Muscle of leg (tissue), 9 donors: ENCODE measurements around the gene NDUFAF2. TPM values are rescaled to one million over a fixed set of nuclear protein-coding genes. Genes with fewer than 3 reads are reported as not detected.

ENCODE experiments used
- polyA plus RNA-seq, 8 donors: library from polyadenylated mRNA; unstranded; fragments of 120-200 nt; gene quantifications; one replicate each; pipeline versions ENCODE4 v1.2.1 to v1.2.3, GENCODE V29; 2013; ENCODE audit warnings: inconsistent platforms in 1 of 8, low replicate concordance in 1 of 8; ENCODE audit not compliant: insufficient read length in 8 of 8, insufficient read depth in 1 of 8
- total RNA-seq: library from RNA; stranded (reverse); fragments of 120-200 nt; gene quantifications from one replicate; pipeline ENCODE4 v1.2.4, GENCODE V29; 2013

Gene NDUFAF2
- total and polyA plus RNA-seq, 9 donors, result 21.4 to 34.4 (median 30.6) TPM

Other genes with a start within 250 kb of the NDUFAF2 start
- gene DEPDC1B, start 245.0 kb upstream of the NDUFAF2 start, total RNA-seq, result 3.6 TPM
- gene DEPDC1B, start 245.0 kb upstream of the NDUFAF2 start, polyA plus RNA-seq, result 1 to 10 TPM; 3.8 to 6.4 (median 5.4) TPM
- 0.13 TPM for gene ELOVL7, start 100.9 kb upstream of the NDUFAF2 start, total RNA-seq
- 1 to 10 TPM in 1 of 8 donors, under 1 TPM in 7; 0.11 to 3.4 (median 0.22) TPM for gene ELOVL7, start 100.9 kb upstream of the NDUFAF2 start, polyA plus RNA-seq
- 21.9 TPM for gene ERCC8, start 135 bp upstream of the NDUFAF2 start, total RNA-seq
- 10 to 100 TPM; 10.4 to 15.3 (median 13.7) TPM for gene ERCC8, start 135 bp upstream of the NDUFAF2 start, polyA plus RNA-seq
- 30.1 TPM for gene SMIM15, start 217.3 kb downstream of the NDUFAF2 start, total RNA-seq
- gene SMIM15, start 217.3 kb downstream of the NDUFAF2 start, polyA plus RNA-seq, result 10 to 100 TPM; 29.4 to 48.4 (median 33.2) TPM